CD4-positive, CD25-positive, alpha-beta regulatory T cell (primary cell): Measurements from ENCODE around the gene KCNMB1. TPM values are rescaled to one million over a fixed set of nuclear protein-coding genes. Genes with fewer than 3 reads are reported as not detected.
A peak's percentile ranks its signal among the peaks of the same experiment; 100 is the strongest.

Source experiments
- ATAC-seq, 2 donors: fragments of 150-1000 bp; cut with Tn5 transposase; one replicate each; pipeline ENCODE4 v1.10.0; 2021; ENCODE audit warnings: low read depth in 2 of 2, moderate number of reproducible peaks in 2 of 2, moderate library complexity in 1 of 2
- DNase-seq, 3 donors: peaks; one replicate each; pipeline versions ENCODE4 v3.0.0 to v3.0.0-alpha.2; 2012 to 2022; ENCODE audit warnings: mixed read lengths in 1 of 3
- H3K27ac ChIP-seq: one replicate; pipeline ENCODE4 v1.7.0; 2013; ENCODE audit warnings: mild to moderate bottlenecking, low read length; ENCODE audit not compliant: insufficient read depth, poor library complexity, severe bottlenecking
- H3K27me3 ChIP-seq: one replicate; pipeline ENCODE4 v1.7.0; 2013; ENCODE audit warnings: low read length; ENCODE audit not compliant: control insufficient read depth, insufficient read depth
- H3K36me3 ChIP-seq: one replicate; pipeline ENCODE4 v1.7.0; 2013; ENCODE audit warnings: mild to moderate bottlenecking, low read length, moderate library complexity; ENCODE audit not compliant: control insufficient read depth, insufficient read depth
- H3K4me1 ChIP-seq: 2 replicates; pipeline ENCODE4 v1.7.0; 2013; ENCODE audit warnings: mild to moderate bottlenecking, low read length; ENCODE audit not compliant: insufficient read depth, control insufficient read depth, poor library complexity, severe bottlenecking
- H3K4me3 ChIP-seq: one replicate; pipeline ENCODE4 v1.7.0; 2013; ENCODE audit warnings: low read depth, mild to moderate bottlenecking, low read length, moderate library complexity
- H3K9me3 ChIP-seq, 2 experiments: 1 replicate in 1 of 2; 2 replicates in 1 of 2; pipeline ENCODE4 v1.7.0; 2013; ENCODE audit warnings: low read length in 2 of 2, mild to moderate bottlenecking in 1 of 2, moderate library complexity in 1 of 2; ENCODE audit not compliant: control insufficient read depth in 2 of 2
- H3K27ac Mint-ChIP-seq, 3 donors: one replicate each; pipeline ENCODE4 v1.8.0; 2020 to 2022; ENCODE audit warnings: mild to moderate bottlenecking in 3 of 3, mixed read lengths in 3 of 3, moderate library complexity in 2 of 3
- H3K27me3 Mint-ChIP-seq: one replicate; pipeline ENCODE4 v1.8.0; 2022; ENCODE audit warnings: mild to moderate bottlenecking, mixed read lengths
- H3K36me3 Mint-ChIP-seq: one replicate; pipeline ENCODE4 v1.8.0; 2020; ENCODE audit warnings: mixed read lengths
- H3K4me1 Mint-ChIP-seq, 4 donors: one replicate each; pipeline ENCODE4 v1.8.0; 2020 to 2022; ENCODE audit warnings: mixed read lengths in 4 of 4, mild to moderate bottlenecking in 1 of 4
- H3K4me3 Mint-ChIP-seq, 4 donors: one replicate each; pipeline ENCODE4 v1.8.0; 2020 to 2022; ENCODE audit warnings: mild to moderate bottlenecking in 4 of 4, mixed read lengths in 4 of 4, moderate library complexity in 3 of 4
- H3K9me3 Mint-ChIP-seq, 7 donors: one replicate each; pipeline ENCODE4 v1.8.0; 2020 to 2022; ENCODE audit warnings: mixed read lengths in 7 of 7, mild to moderate bottlenecking in 3 of 7, moderate library complexity in 2 of 7
- polyA plus RNA-seq, 4 donors: library from polyadenylated mRNA; unstranded; fragments of 300-500 nt; fragmentation: Illumina TruSeq; gene quantifications; one replicate each; pipeline ENCODE4 v1.2.3, GENCODE V29; 2021
- total RNA-seq: library from RNA; stranded (reverse); gene quantifications from one replicate; pipeline ENCODE4 v1.2.3, GENCODE V29; 2022

Gene KCNMB1
- total and polyA plus RNA-seq, 5 donors from 2014 or later = 0.03 to 0.25 TPM; not detected in 3

DNA sequence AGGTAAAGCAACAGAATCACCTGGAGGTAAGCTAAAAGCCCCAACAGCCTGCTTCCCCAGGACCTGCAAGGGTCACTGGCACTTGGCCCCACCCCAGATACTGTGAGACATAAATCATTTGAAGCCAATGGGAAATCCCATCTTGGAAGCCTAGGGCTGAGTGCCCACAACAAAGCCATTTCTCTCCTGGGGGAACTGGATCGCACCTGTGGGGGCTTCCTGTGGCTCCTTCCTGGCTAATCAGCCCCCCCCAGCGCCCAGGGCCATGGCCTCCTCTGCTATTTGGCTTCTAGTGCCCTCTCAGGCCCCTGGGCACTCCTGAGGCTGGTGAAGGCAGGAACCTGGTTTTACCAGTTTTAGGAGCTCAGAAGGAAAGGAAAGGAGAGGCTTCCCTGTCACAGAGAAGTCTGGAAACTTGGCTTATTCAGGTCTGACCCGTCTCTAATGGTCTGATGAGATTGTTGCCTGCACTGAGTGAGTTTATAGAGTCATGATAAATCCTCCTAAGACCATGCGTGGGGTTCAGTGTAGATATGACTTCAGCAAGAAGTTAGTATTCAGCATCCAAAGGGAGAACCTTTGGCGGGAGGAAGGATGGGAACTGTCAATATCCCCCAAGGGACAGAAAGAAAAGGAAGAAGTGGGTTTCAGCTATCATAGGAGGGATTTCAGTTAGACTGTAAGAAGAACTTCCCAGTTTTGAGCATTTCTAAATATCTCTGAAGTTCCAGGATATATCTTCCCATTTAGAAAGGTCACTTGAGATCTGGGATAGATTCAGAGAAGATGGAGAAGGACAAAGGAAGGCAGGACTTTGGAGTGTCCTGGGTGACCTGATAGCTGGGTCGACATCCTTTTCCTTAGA is 1.2 kb downstream of the KCNMB1 start:
- ATAC-seq = no peak
- peaks cover under 1 to 10% (median 4%) of the 10 kb centered on the region in 4 donors for H3K4me1 Mint-ChIP-seq
- no peak for DNase-seq
- Histone ChIP-seq H3K4me3 (no peak overlapping the region), H3K4me1 (peaks cover 7% of the 10 kb centered on the region), H3K27me3 (no peaks in the 10 kb centered on the region), H3K9me3 (no peaks in the 10 kb centered on the region), H3K36me3 (no peaks in the 10 kb centered on the region), H3K27ac (no peak overlapping the region)
- H3K27me3 Mint-ChIP-seq = peaks cover 12% of the 10 kb centered on the region
- peak overlapping the region in 2 of 3 donors; percentile 18 to 29 for H3K27ac Mint-ChIP-seq
- H3K4me3 Mint-ChIP-seq = no peak overlapping the region
- H3K36me3 Mint-ChIP-seq = no peaks in the 10 kb centered on the region
- H3K9me3 Mint-ChIP-seq = no peaks in the 10 kb centered on the region

DNA sequence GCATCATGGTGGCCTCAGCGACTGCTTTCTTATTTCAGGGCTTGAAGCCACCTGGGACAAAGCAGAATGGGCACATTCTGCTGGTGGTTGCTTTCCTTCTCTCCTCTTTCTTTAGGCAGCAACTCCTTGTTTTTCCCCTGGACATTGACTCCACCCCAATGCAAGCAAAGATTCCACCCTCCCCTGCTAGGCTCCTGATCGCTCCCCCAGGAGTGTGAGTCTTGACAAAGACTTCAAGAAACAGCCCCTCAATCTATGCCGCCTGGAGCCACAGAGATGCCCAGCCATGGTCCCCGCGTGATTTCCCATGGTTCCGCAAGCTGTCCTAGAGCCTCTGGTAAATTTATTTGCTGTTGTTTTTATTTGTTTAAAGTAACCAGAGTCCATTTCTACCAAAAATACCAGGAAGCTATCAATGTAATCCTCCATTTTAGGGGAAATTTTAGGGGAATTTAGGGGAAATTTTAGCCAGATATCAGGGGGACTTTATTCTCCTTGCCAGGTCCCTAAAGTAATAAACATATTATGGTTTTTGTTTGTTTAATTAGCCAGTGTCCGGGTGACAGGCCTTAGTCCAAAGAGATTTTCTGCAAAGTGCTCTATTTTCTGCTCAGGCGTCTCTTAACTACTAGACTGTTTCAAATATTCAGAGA is 2.3 kb downstream of the KCNMB1 start:
- Mint-ChIP-seq H3K27ac (peak overlapping the region in 1 of 3 donors; percentile 76), H3K27me3 (peaks cover 16% of the 10 kb centered on the region), H3K4me1 (peaks cover 0 to 4% (median 0%) of the 10 kb centered on the region in 4 donors), H3K36me3 (no peaks in the 10 kb centered on the region), H3K9me3 (no peaks in the 10 kb centered on the region), H3K4me3 (no peak overlapping the region)
- ATAC-seq (no peak), DNase-seq (no peak)
- Histone ChIP-seq H3K9me3 (no peaks in the 10 kb centered on the region), H3K36me3 (no peaks in the 10 kb centered on the region), H3K4me1 (peaks cover 4% of the 10 kb centered on the region), H3K27ac (no peak overlapping the region), H3K27me3 (no peaks in the 10 kb centered on the region), H3K4me3 (no peak overlapping the region)

DNA sequence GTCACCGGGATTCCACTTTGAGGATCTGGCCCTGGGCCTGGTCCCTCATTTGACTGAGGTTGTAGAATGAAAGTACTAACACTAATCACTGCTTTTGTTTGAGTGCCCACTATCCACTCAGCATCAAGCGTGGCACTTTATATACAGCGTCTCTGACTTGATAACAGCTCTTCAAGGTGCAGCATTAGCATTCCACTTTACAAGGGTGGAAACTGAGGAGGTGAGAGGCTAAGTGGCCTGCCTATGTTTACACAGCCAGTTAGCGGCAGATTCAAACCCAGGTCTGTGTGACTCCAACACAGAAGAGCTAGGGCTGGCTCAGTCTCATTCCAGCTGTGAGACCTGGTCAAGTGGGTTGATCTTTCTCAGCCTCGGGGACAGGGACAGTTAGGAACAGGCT is 5.9 kb downstream of the KCNMB1 start:
- Mint-ChIP-seq H3K27me3 (peaks cover 19% of the 10 kb centered on the region), H3K4me1 (no peaks in the 10 kb centered on the region), H3K4me3 (no peak overlapping the region), H3K9me3 (no peaks in the 10 kb centered on the region), H3K27ac (no peak overlapping the region), H3K36me3 (no peaks in the 10 kb centered on the region)
- Histone ChIP-seq H3K4me3 (no peak overlapping the region), H3K4me1 (no peaks in the 10 kb centered on the region), H3K36me3 (no peaks in the 10 kb centered on the region), H3K27me3 (no peaks in the 10 kb centered on the region), H3K27ac (no peak overlapping the region), H3K9me3 (no peaks in the 10 kb centered on the region)
- DNase-seq (no peak), ATAC-seq (no peak)

DNA sequence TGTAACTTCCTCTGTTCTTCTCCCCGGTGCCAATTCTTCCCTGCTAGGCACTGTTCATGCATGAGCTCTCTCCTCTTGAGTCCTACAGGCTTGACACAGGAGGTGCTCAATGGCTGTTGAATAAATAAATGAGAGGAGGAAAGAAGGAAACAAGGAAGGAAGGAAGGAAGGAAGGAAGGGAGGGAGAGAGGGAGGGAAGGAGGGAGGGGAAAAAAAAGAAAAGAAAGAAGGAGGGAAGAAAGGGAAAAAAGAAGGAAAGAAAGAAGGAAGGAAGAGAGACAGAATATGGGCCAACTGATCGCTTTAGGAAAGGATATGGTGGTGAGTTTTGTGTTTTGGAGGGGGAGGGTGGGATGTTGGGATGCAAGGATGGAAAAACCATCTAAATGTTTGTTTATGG is 6.4 kb downstream of the KCNMB1 start:
- H3K9me3 Mint-ChIP-seq = no peaks in the 10 kb centered on the region
- H3K27me3 ChIP-seq = no peaks in the 10 kb centered on the region
- no peaks in the 10 kb centered on the region for H3K4me1 Mint-ChIP-seq
- peaks cover 19% of the 10 kb centered on the region for H3K27me3 Mint-ChIP-seq
- H3K4me3 Mint-ChIP-seq = no peak overlapping the region
- H3K27ac ChIP-seq = no peak overlapping the region
- DNase-seq (no peak), ATAC-seq (no peak)
- H3K27ac Mint-ChIP-seq = no peak overlapping the region
- H3K36me3 ChIP-seq = no peaks in the 10 kb centered on the region
- H3K4me3 ChIP-seq = no peak overlapping the region
- H3K9me3 ChIP-seq = no peaks in the 10 kb centered on the region
- no peaks in the 10 kb centered on the region for H3K36me3 Mint-ChIP-seq
- no peaks in the 10 kb centered on the region for H3K4me1 ChIP-seq

DNA sequence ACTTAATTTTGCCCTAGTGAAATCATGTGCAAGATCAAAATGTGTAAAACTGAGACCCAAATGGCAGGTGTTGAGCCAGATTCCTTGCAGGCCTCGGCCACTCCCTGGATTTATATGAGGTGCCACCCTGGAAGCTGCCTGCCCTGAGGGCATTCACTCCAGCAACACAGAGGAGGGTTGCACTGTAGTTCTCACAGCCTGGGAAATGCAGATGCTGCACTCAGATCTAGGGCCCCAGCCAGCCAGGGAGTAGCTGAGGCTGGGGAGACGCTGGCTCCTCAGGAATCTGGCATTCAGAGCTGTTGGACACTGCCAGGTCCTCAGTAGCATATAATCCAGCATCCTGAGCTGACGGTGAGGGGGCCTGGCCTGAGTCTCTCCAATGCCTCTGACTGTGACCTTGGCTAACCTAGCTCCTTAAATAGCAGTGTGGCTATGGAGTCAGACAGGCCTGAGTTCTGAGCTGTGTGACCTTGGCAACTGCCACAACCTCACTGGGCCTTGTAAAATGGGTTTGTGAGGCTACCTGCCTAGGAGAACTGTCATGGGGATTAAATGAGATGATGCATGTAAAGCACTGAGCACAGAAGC is 8.7 kb downstream of the KCNMB1 start:
- no peak for DNase-seq
- H3K4me3 ChIP-seq = no peak overlapping the region
- no peaks in the 10 kb centered on the region for H3K27me3 ChIP-seq
- H3K27ac Mint-ChIP-seq = no peak overlapping the region
- H3K4me1 ChIP-seq = no peaks in the 10 kb centered on the region
- H3K4me3 Mint-ChIP-seq = no peak overlapping the region
- H3K27me3 Mint-ChIP-seq = peaks cover 15% of the 10 kb centered on the region
- no peaks in the 10 kb centered on the region for H3K36me3 ChIP-seq
- H3K4me1 Mint-ChIP-seq = no peaks in the 10 kb centered on the region
- no peaks in the 10 kb centered on the region for H3K9me3 Mint-ChIP-seq
- H3K36me3 Mint-ChIP-seq = no peaks in the 10 kb centered on the region
- no peaks in the 10 kb centered on the region for H3K9me3 ChIP-seq
- no peak for ATAC-seq
- no peak overlapping the region for H3K27ac ChIP-seq

DNA sequence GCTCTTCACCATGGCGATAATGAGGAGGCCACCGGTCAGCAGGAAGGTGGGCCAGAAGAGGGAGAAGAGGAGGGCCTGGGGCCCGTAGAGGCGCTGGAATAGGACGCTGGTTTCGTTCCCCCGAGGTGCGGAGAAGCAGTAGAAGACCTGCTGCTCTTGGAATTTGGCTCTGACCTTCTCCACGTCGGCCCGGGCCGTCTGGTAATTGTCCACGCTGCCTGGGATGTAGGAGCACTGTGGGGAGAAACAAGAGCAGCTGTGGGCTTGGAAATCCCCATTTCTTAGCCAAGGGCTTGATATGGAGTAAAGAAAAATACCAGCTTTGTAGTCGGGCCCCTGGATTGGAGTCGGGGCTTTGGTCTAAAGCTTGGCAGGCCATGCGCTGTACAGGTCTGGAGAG is 10.4 kb downstream of the KCNMB1 start:
- no peaks in the 10 kb centered on the region for H3K36me3 ChIP-seq
- no peaks in the 10 kb centered on the region for H3K9me3 ChIP-seq
- no peak overlapping the region for H3K27ac ChIP-seq
- Mint-ChIP-seq H3K4me1 (no peaks in the 10 kb centered on the region), H3K36me3 (no peaks in the 10 kb centered on the region), H3K27ac (no peak overlapping the region), H3K4me3 (no peak overlapping the region), H3K9me3 (no peaks in the 10 kb centered on the region), H3K27me3 (peaks cover 7% of the 10 kb centered on the region)
- ATAC-seq = no peak
- DNase-seq = no peak
- no peaks in the 10 kb centered on the region for H3K27me3 ChIP-seq
- no peak overlapping the region for H3K4me3 ChIP-seq
- no peaks in the 10 kb centered on the region for H3K4me1 ChIP-seq

DNA sequence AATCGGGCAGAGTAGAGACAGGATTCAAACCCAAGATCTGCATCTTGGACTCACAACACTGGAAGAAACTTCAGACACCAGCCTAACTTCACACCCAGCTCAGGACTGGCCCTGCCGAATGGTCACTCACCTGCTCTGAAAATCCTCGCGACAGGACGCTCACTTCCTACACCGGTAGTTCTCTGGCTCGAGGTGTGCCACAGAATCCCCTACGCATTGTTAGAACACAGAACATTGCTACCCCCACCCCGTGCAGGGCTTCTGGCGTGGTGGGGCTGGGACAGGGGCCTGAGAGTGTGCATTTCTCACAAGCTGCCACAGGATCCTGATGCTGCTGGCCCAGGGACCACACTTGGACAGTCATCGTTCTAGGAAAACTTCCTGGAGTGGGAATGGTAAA is 12.1 kb downstream of the KCNMB1 start:
- no peaks in the 10 kb centered on the region for H3K4me1 ChIP-seq
- Mint-ChIP-seq H3K27me3 (peaks cover 14% of the 10 kb centered on the region), H3K9me3 (no peaks in the 10 kb centered on the region), H3K36me3 (no peaks in the 10 kb centered on the region), H3K27ac (no peak overlapping the region), H3K4me3 (no peak overlapping the region), H3K4me1 (no peaks in the 10 kb centered on the region)
- ATAC-seq = no peak
- no peak overlapping the region for H3K27ac ChIP-seq
- no peak for DNase-seq
- H3K27me3 ChIP-seq = peaks cover 4% of the 10 kb centered on the region
- H3K4me3 ChIP-seq = no peak overlapping the region
- H3K36me3 ChIP-seq = no peaks in the 10 kb centered on the region
- no peaks in the 10 kb centered on the region for H3K9me3 ChIP-seq
